Vagina (tissue), 2 donors: Measurements from ENCODE around the gene PPARGC1A.

Source experiments
- POLR2A ChIP-seq, 2 donors: fragments of 450-650 bp; IDR thresholded peaks; one replicate each; pipeline ENCODE4 v1.6.1; 2017; ENCODE audit warnings: antibody characterized with exemption in 2 of 2, mild to moderate bottlenecking in 2 of 2, moderate library complexity in 2 of 2
- POLR2AphosphoS5 ChIP-seq, 2 donors: sonication (generic); formaldehyde crosslinking; IDR thresholded peaks; one replicate each; pipeline ENCODE4 v1.9.0; 2017; ENCODE audit warnings: antibody characterized with exemption in 2 of 2, mild to moderate bottlenecking in 2 of 2, low read depth in 1 of 2; ENCODE audit not compliant: insufficient read depth in 1 of 2
- TF ChIP-seq, protein P1 (sequence below), 3 experiments: fragments of 450-650 bp in 2 of 3; fragments of 200-600 bp in 1 of 3; sonication (generic) in 1 of 3; IDR thresholded peaks; one replicate each; pipeline ENCODE4 v1.5.1; 2017 to 2019; ENCODE audit warnings: antibody characterized with exemption in 3 of 3, mild to moderate bottlenecking in 2 of 3, moderate library complexity in 2 of 3

DNA sequence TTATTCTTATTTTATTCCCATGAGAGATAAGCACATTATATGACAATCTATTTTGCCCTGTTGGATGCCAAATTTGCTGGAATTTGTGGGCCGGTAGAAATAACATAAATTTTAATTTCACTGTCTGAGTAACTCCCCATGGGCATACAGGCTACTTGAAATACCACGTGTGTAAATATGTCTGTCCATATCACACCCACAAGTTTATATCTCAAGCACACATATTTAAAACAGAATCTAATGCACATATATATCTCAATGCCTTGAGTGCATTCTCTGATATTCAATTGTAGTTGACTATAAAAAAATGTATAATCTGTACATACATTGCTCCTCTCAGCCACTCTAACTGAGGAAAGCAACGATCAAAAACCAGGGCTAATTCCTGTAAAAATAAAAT lies 51.2 kb downstream of the PPARGC1A start:
- TF ChIP-seq, protein P1, sequence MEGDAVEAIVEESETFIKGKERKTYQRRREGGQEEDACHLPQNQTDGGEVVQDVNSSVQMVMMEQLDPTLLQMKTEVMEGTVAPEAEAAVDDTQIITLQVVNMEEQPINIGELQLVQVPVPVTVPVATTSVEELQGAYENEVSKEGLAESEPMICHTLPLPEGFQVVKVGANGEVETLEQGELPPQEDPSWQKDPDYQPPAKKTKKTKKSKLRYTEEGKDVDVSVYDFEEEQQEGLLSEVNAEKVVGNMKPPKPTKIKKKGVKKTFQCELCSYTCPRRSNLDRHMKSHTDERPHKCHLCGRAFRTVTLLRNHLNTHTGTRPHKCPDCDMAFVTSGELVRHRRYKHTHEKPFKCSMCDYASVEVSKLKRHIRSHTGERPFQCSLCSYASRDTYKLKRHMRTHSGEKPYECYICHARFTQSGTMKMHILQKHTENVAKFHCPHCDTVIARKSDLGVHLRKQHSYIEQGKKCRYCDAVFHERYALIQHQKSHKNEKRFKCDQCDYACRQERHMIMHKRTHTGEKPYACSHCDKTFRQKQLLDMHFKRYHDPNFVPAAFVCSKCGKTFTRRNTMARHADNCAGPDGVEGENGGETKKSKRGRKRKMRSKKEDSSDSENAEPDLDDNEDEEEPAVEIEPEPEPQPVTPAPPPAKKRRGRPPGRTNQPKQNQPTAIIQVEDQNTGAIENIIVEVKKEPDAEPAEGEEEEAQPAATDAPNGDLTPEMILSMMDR (IDR thresholded peaks at IDR 0.05) = no peak
- TF ChIP-seq POLR2AphosphoS5 (IDR thresholded peaks at IDR 0.05; ENCODE audit: insufficient read depth in 1 of 2, low read depth in 1 of 2) = no peak
- TF ChIP-seq POLR2A (IDR thresholded peaks at IDR 0.05) = no peak
